Left ventricle myocardium superior (tissue), 1 donor: ENCODE measurements around the gene PXMP4. TPM values are rescaled to one million over a fixed set of nuclear protein-coding genes. Genes with fewer than 3 reads are reported as not detected.

Source experiments
- ATAC-seq: fragments of 200-7000 bp; cut with Tn5 transposase; one replicate; pipeline ENCODE4 v1.9.1; 2020; ENCODE audit warnings: mild to moderate bottlenecking, moderate library complexity
- DNase-seq: peaks from one replicate; pipeline ENCODE4 v3.0.0-alpha.2; 2020
- intact Hi-C: fragments of 100-400 bp; cut with micrococcal nuclease; formaldehyde crosslinking; loops from one replicate; pipeline ENCODE4 v1.11.0; 2022
- total RNA-seq: library from RNA; stranded (reverse); fragmentation: NEBNext Ultra II Directional; extraction: Animal tissue kit (Norgen Biotek cat#: 25700); gene quantifications from one replicate; pipeline ENCODE4 v1.2.1, GENCODE V29; 2021
- donor health status: DM: no; HTN: yes; CAD: no; lungs with severe emphysema.

Gene PXMP4
- total RNA-seq, 1 donor from 2014 or later = 13.5 TPM

DNA sequence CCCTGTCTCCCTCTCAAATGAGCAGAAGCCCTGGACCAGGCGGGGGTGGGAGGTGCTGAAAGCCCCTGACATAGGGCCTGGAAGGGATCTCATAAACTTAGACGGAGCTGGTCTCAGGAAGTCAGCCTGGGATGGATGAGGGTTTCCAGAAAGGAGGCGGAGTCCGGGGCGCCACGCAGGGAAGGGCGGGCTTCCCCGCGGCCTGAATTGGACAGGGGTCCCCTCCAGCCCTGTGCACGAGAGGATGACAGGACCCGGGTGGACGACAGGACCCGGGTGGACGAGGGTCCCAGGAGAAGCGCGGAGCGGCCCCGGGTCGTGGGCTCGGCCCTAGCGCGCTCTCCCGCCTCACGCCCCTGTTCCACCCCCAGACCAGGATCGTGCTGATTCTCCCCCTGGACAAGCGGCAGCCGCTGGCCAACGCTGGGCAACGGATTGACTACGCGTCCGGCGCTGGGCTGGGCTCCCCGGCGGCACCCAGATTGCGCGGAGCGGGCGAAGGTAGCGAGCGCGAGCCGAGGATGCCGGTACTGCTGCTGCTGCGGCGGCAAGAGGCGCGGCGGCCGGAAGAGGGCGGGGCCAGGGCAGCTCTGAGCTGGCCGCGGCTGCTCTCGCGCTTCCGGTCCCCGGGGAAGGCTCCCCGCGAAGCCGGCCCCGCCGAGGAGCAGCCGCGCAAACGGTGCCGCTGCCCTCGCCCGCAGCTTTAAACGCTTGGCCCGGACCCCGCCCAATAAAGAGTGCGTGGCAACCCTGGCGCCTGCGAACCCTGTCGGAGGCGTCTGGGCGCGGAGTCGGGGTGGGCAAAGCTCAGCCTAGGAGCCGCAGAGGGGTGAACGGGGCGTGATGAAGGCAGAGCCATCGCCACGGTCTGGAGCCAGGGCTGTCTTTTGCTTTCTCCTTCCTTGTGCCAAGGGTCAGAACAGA is 56.7 kb downstream of the PXMP4 start:
- peak; percentile 64 for ATAC-seq
- intact Hi-C loops = no loop called here
- DNase-seq = peak; percentile 93

DNA sequence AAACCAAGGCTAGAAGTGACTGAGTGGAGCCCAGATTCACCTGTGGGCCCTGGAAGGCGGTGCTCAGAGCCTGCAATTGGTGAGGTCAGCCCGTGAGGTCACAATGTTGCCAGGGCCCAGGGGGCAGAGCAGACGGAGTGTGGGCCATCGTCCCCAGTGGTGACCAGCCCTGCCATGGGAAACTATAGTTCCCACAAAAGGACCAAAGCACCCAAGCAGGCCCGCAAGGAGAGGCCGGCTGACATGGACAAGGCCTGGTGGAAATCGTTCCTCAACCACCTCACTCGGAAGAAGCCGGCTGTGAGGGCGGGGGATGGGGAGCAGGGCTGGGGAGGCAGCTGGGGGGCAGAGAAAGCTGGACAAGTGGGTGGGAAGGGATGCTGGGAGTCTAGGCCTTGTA is 57.9 kb downstream of the PXMP4 start, which contains the start of gene C20orf144:
TSS of gene C20orf144 (plus strand) at position 156 of the 400 bp plus-strand sequence. CDS start at position 175, 19 bp downstream.
- DNase-seq (no peak), ATAC-seq (no peak)
- intact Hi-C loops = no loop called here

DNA sequence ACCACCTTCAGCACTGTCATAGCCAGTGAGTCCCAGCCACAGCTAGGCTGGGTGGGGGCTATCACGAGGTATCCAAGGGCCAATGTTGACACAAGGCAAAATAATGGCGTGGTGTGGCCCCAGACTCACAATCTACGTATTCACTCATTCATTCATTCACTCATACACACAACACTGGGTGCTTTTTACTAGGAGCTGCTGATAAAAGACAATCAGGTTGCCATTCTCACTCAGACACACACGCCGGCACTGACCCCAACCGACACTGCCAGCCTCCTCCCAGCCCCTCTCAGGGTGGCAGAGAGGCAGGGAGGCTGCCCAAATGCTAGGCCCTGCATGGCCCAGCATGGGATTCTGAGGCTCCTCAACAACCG is 59.4 kb downstream of the PXMP4 start:
- intact Hi-C loops = no loop called here
- DNase-seq (no peak), ATAC-seq (no peak)

DNA sequence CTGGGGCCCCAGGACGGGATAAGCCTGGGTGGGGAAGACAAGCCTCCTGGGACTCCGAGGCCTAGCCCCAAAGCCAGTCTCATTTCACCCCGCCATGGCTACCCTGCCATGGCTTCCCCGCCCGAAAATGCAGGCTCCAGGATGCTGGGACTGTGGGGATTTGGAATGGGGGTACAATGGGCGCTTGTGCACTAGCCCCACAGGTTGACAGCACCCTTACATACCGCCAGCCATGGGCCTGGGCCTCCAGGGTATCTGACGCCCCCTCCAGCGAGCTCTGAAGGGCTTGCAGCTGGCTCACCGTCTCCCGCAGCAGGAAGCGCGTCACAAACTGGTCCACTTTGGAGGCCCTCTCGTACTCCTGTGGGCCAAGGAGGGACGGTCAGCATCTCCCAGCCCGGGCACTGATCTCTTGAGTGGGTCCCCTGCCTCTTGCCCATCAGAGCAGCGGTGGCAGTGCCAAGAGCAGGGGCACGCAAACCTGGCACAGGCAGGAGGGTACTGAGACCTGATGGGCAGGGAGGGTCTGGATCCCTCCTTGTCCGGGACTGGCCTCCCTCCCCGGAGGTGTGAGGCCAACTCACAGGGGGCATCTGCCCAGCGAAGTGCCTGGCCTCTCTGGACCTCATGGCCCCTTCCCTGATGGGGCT is 60.0 kb downstream of the PXMP4 start:
- no peak for DNase-seq
- intact Hi-C loops = no loop called here
- no peak for ATAC-seq

GRCh38 chr20:33659341-33660034 is 60.6 kb downstream of the PXMP4 start:
- DNase-seq (no peak), ATAC-seq (no peak)
- intact Hi-C loops = no loop called here

- ATAC-seq (no peak), DNase-seq (no peak)
- intact Hi-C loops = no loop called here
These were observed 61.2 kb downstream of the PXMP4 start for GRCh38 chr20:33658929-33659328.

GRCh38 chr20:33658510-33658909 is 61.6 kb downstream of the PXMP4 start:
- intact Hi-C loops = no loop called here
- no peak for DNase-seq

GRCh38 chr20:33657704-33658095 is 62.4 kb downstream of the PXMP4 start:
- intact Hi-C loops = no loop called here
- ATAC-seq (no peak), DNase-seq (no peak)

More at GRCh38 chr20:33658510-33658909, 61.6 kb downstream of the PXMP4 start:
- ATAC-seq = no peak

DNA sequence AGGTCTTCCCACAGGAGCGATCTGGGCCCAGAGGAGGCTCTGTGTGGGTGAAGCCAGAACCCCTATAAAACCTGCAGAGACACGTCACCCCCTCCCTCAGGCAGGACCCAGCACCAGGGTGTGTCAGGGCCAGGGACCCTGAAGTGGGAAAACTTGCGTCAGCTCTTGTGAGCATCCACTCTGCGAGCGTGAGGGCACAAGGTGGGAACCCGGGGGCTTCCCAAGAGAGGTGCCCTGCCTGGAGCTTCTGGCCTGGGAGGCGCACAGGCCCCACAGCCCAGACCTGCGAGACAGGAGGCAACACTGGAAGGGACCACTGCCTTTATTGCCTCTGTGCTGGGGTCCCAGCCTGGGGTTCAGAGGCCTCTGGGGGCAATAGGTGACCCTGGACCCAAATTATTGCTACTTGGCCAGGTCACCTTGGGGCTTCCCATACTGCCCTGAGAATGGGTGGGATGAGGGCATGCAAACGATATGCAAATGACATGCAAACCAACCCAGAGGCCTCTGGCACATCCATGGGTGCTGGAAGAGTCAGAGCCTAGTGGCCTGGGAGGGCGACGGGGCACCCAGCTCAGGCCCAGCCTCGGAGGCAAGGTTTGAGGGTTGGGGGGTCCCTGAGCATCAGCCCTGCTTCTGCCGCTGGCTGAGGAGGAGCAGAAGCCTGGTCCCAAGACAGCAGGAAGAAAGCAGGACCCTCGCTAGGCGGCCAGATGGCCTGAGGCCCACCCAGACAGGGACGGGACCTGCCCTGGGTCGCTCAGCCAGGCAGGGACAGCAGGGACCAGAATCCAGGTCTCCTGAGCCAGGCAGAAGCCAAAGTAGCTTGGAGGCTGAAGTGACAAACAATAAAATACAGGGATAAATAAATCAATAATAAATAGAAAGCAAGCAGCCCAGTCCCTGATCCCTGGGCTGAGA is 63.1 kb downstream of the PXMP4 start:
- intact Hi-C loops = no loop called here
- no peak for DNase-seq

DNA sequence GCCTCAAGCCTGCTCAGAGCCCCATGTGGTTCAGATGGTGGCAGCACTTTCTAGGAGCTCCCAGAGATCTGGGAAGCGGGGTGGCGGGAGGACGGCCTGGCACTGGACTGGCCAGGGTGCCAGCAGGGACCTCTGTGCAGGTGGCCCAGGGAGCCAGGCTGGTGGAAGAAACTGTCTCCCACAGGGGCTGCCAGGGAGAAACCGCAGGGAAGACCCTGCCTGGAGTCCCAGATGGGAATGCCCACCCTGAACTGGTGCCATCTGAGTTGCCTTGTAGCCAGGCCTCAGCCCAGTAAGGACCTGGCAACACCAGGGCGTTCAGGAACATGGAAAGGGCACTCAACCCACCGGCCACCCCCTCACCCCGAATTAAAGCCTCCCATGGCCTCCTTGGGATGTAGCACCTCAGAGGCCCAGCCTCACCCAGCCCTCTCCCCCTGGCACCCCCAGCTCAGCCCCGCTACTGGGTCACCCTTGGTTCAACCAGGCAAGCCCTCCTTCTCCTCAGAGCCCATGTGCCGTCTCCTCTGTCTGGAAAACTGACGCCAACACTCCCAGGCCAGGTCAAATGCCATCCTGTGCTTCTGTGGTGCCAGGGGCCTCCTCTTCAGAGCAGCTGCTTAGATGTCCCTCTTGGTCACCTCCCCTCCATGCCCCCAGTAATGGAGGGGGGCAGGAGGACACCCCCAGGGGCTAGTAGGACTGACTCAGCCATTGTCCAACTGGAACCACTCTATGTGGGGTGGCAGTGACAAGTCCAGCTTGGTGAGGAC is 63.9 kb downstream of the PXMP4 start:
- no peak for ATAC-seq
- intact Hi-C loops = no loop called here
- DNase-seq = no peak

More for the DNA sequence above, 63.1 kb downstream of the PXMP4 start:
- ATAC-seq = no peak

- ATAC-seq = no peak
- intact Hi-C loops = no loop called here
- DNase-seq = no peak
These were observed 64.9 kb downstream of the PXMP4 start for GRCh38 chr20:33655164-33655563.

DNA sequence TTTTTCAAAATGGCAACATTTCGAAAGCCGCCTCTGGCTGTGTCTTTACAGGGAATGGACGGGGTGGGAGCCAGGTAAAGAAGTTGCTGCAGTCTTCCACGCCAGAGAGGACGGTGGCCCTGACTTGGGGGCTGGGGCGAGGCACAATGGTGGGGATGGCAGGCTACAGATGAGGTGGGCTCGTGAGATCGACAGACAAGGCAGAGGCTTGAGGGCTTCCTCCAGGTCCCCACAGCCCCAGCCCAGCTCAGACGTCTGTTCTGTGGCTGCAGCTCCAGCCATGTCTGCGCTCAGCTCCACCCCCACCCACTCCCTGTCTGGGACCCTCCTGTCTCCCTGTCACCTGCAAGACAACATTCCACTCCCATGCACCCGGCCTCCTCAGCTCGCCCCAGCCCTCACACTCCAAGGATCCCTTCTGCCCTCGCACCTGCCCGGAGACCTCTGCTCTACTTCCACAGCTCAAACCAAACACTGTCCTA is 65.4 kb downstream of the PXMP4 start:
- DNase-seq = no peak
- intact Hi-C loops = loop anchor here (5.0 kb wide), 1 partner anchor 192 kb away; no protein-coding TSS in a partner anchor
- peak; percentile 2 for ATAC-seq

- DNase-seq (no peak), ATAC-seq (peak; percentile 12)
- intact Hi-C loops = loop anchor here (5.0 kb wide), 1 partner anchor 192 kb away; no protein-coding TSS in a partner anchor
These were observed 66.1 kb downstream of the PXMP4 start for GRCh38 chr20:33653900-33654596.

DNA sequence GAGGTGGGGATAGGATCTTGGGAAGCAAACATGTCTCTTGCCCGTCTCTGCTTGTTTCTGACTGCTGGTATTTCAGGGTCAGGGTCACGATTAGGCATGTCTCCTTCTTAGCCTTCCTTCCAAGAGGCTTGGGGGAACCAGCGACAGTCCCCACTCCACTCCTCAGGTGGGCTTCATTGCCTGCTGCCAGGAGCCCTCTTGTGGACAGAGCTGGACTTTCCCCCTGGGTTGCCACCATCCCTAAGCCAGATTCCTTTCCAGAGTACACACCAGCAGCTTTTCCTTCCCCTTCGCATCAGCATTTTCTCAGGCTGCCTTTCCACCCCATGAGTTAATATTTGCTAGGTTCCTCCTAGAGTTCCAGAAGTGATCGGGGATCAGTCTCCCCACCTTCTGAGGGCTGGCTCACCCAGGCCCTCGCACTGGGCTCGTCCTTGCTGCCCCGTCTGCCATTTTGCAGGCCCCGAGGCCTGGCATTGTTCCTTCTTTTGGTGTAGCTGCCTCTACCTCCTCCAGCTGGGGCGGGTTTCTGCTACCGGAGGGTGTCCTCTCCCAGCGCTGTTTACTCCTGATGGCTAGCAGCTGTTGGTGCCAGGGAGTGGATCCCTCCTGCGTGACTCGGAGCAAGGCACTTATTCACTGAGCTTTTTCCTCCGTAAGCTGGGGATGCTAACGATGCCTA is 66.8 kb downstream of the PXMP4 start:
- intact Hi-C loops = loop anchor here (5.0 kb wide), 1 partner anchor 191 kb away; no protein-coding TSS in a partner anchor

More for the DNA sequence above, 66.8 kb downstream of the PXMP4 start:
- ATAC-seq = peak; percentile 68
- DNase-seq = peak; percentile 63
